ENCODE data around the gene SUPT6H. TPM values are rescaled to one million over a fixed set of nuclear protein-coding genes. Genes with fewer than 3 reads are reported as not detected.

Gene SUPT6H
- total and polyA plus RNA-seq, 2 donors (not counting 3 experiments of a cell fraction or from before 2014, with no cell fraction given): 33.9 to 79.2 TPM

DNA sequence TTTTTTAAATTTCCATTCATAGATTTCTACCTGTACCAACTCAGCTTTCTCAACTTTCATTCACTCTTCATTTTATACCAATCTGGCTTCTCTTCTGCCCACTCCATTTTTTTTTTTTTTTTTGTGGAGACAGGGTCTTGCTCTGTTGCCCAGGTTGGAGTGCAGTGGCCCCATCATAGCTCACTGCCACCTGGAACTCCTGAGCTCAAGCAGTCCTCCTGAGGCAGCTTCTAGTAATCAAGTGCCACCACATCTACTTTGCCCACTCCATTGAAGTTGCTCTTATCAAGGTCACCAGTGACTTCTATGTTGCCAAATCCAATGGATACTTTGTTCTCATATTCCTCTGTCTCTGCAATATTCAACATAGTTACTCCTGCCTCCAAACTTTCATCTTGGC is 1.7 kb downstream of the SUPT6H start:
- CTCF ChIA-PET: interaction anchor here (4.1 kb wide), 1 partner anchor 16 kb away, joined by 49 read pairs; no protein-coding TSS in a partner anchor
- Histone ChIP-seq H3K36me3 (ENCODE audit: control insufficient read depth in 2 of 2, extremely low read depth in 1 of 2, insufficient read depth in 2 of 2, low read length in 2 of 2) (peaks cover 0 to 2% of the 10 kb centered on the region in 2 experiments), H3K27me3 (ENCODE audit: control insufficient read depth in 2 of 2, insufficient read depth in 2 of 2, low read length in 2 of 2) (no peaks in the 10 kb centered on the region), H3K9me3 (replicated peaks; ENCODE audit: control insufficient read depth, insufficient read depth, low read length) (no peaks in the 10 kb centered on the region), H3K27ac (ENCODE audit: insufficient read depth, low read depth, low read length) (no peak overlapping the region), H3K9ac (replicated peaks; ENCODE audit: extremely low read depth, insufficient read depth, low read length) (no peak overlapping the region), H3K4me1 (ENCODE audit: control insufficient read depth, extremely low read depth, insufficient read depth, low read length) (peaks cover 8% of the 10 kb centered on the region), H3K4me2 (ENCODE audit: insufficient read depth, low read length) (no peak overlapping the region), H3K4me3 (replicated peaks in 1 of 3; ENCODE audit: insufficient read depth in 1 of 3, low read depth in 1 of 3, low read length in 3 of 3) (no peak overlapping the region), H4K20me1 (replicated peaks; ENCODE audit: control insufficient read depth, extremely low read depth, insufficient read depth, low read length) (no peaks in the 10 kb centered on the region), H3K79me2 (ENCODE audit: control insufficient read depth, insufficient read depth, low read length) (peaks cover 78% of the 10 kb centered on the region), H2AFZ (ENCODE audit: low read depth, low read length) (no peak overlapping the region), H3K9me1 (replicated peaks; ENCODE audit: control insufficient read depth, extremely low read depth, insufficient read depth, low read length) (no peaks in the 10 kb centered on the region)
- no peak for FAIRE-seq
- TF ChIP-seq MAX (IDR thresholded peaks at IDR 0.05; ENCODE audit: insufficient read depth, insufficient read length) (no peak), CTCF (IDR thresholded peaks at IDR 0.05; ENCODE audit: extremely low read depth in 1 of 2, insufficient read depth in 1 of 2, low read depth in 1 of 2, low read length in 2 of 2) (no peak), JUN (IDR thresholded peaks at IDR 0.05; ENCODE audit: borderline replicate concordance, insufficient read depth, insufficient read length, low read depth) (no peak), POLR2A (IDR thresholded peaks at IDR 0.05; ENCODE audit: low read depth, low read length) (no peak), EZH2 (IDR thresholded peaks at IDR 0.05; ENCODE audit: borderline replicate concordance, low read depth, low read length, severe bottlenecking) (no peak), FOS (IDR thresholded peaks at IDR 0.05; ENCODE audit: borderline replicate concordance, insufficient read depth, low read length) (no peak), GATA2 (IDR thresholded peaks at IDR 0.05; ENCODE audit: insufficient read depth, insufficient read length, low read depth, low read length) (no peak), POLR2AphosphoS5 (IDR thresholded peaks at IDR 0.05; ENCODE audit: insufficient read depth, low read depth, low read length) (no peak), MYC (IDR thresholded peaks at IDR 0.05; ENCODE audit: low read depth, low read length) (no peak)
- dilution Hi-C loops (cut with MboI; ENCODE audit: extremely low pct_ligation_motif_present, low sequenced_read_pairs): no loop called here
- intact Hi-C loops (cut with micrococcal nuclease): loop anchor here (2.0 to 5.0 kb wide), 2 partner anchors 17 to 49 kb away; partner anchors contain the start of gene PROCA1
- no TSS peak for BruUV-seq (replicated peaks)
- POLR2A ChIA-PET: no interaction called here
- no peak for DNase-seq (ENCODE audit: low read depth, low spot score)

Data from endothelial cell of umbilical vein (primary cell).